Measurements from ENCODE around the gene TPSAB1. TPM values are rescaled to one million over a fixed set of nuclear protein-coding genes. Genes with fewer than 3 reads are reported as not detected.

TPSAB1 gene
- total RNA-seq, 1 experiment from 2014 or later: not detected

- H3K27me3 Mint-ChIP-seq (ENCODE audit: unreplicated experiment): peaks cover 100% of the 10 kb centered on the region
- H3K36me3 Mint-ChIP-seq (ENCODE audit: insufficient read depth, unreplicated experiment): no peaks in the 10 kb centered on the region
- no peak overlapping the region for H3K27ac Mint-ChIP-seq (ENCODE audit: unreplicated experiment)
- H3K4me1 Mint-ChIP-seq (ENCODE audit: low read depth, unreplicated experiment): no peaks in the 10 kb centered on the region
- intact Hi-C loops (cut with micrococcal nuclease; ENCODE audit: unreplicated experiment): no loop called here
- H3K4me3 Mint-ChIP-seq (ENCODE audit: low read depth, unreplicated experiment): no peak overlapping the region
- no peaks in the 10 kb centered on the region for H3K9me3 Mint-ChIP-seq (ENCODE audit: low read depth, unreplicated experiment)
- no TSS peak for BruUV-seq (replicated peaks)
- no peak for DNase-seq
- CTCF ChIA-PET: no interaction called here
- no peak for TF ChIP-seq CTCF (IDR thresholded peaks at IDR 0.05; ENCODE audit: unreplicated experiment)
Observed at GRCh38 chr16:1282324-1282973, 41.9 kb downstream of the TPSAB1 start.

GRCh38 chr16:1283296-1283695, 42.8 kb downstream of the TPSAB1 start:
- TF ChIP-seq CTCF (IDR thresholded peaks at IDR 0.05; ENCODE audit: unreplicated experiment): no peak
- Mint-ChIP-seq H3K4me1 (ENCODE audit: low read depth, unreplicated experiment) (no peaks in the 10 kb centered on the region), H3K27ac (ENCODE audit: unreplicated experiment) (no peak overlapping the region), H3K4me3 (ENCODE audit: low read depth, unreplicated experiment) (no peak overlapping the region), H3K27me3 (ENCODE audit: unreplicated experiment) (peaks cover 100% of the 10 kb centered on the region), H3K9me3 (ENCODE audit: low read depth, unreplicated experiment) (no peaks in the 10 kb centered on the region), H3K36me3 (ENCODE audit: insufficient read depth, unreplicated experiment) (no peaks in the 10 kb centered on the region)
- CTCF ChIA-PET: no interaction called here
- no peak for DNase-seq
- intact Hi-C loops (cut with micrococcal nuclease; ENCODE audit: unreplicated experiment): no loop called here
- no TSS peak for BruUV-seq (replicated peaks)

- no peak for TF ChIP-seq CTCF (IDR thresholded peaks at IDR 0.05; ENCODE audit: unreplicated experiment)
- BruUV-seq (replicated peaks): no TSS peak
- intact Hi-C loops (cut with micrococcal nuclease; ENCODE audit: unreplicated experiment): no loop called here
- Mint-ChIP-seq H3K27ac (ENCODE audit: unreplicated experiment) (no peak overlapping the region), H3K36me3 (ENCODE audit: insufficient read depth, unreplicated experiment) (no peaks in the 10 kb centered on the region), H3K4me3 (ENCODE audit: low read depth, unreplicated experiment) (no peak overlapping the region), H3K27me3 (ENCODE audit: unreplicated experiment) (peaks cover 100% of the 10 kb centered on the region), H3K9me3 (ENCODE audit: low read depth, unreplicated experiment) (no peaks in the 10 kb centered on the region), H3K4me1 (ENCODE audit: low read depth, unreplicated experiment) (no peaks in the 10 kb centered on the region)
- CTCF ChIA-PET: interaction anchor here (0.6 kb wide), 1 partner anchor 10 kb away, joined by 5 read pairs; no protein-coding TSS in a partner anchor
- no peak for DNase-seq
Observed at GRCh38 chr16:1283996-1284616, 43.6 kb downstream of the TPSAB1 start.

GRCh38 chr16:1285669-1286512, 45.4 kb downstream of the TPSAB1 start:
- no peak for TF ChIP-seq CTCF (IDR thresholded peaks at IDR 0.05; ENCODE audit: unreplicated experiment)
- Mint-ChIP-seq H3K36me3 (ENCODE audit: insufficient read depth, unreplicated experiment) (no peaks in the 10 kb centered on the region), H3K9me3 (ENCODE audit: low read depth, unreplicated experiment) (no peaks in the 10 kb centered on the region), H3K4me1 (ENCODE audit: low read depth, unreplicated experiment) (no peaks in the 10 kb centered on the region), H3K4me3 (ENCODE audit: low read depth, unreplicated experiment) (no peak overlapping the region), H3K27ac (ENCODE audit: unreplicated experiment) (no peak overlapping the region), H3K27me3 (ENCODE audit: unreplicated experiment) (peaks cover 96% of the 10 kb centered on the region)
- BruUV-seq (replicated peaks): no TSS peak
- CTCF ChIA-PET: no interaction called here
- intact Hi-C loops (cut with micrococcal nuclease; ENCODE audit: unreplicated experiment): no loop called here
- no peak for DNase-seq

Data from Calu3 (cell line).